ENCODE measurements around the gene WWOX. TPM values are rescaled to one million over a fixed set of nuclear protein-coding genes. Genes with fewer than 3 reads are reported as not detected.

WWOX gene
- 6.8 and 7.0 TPM in 2 replicates for total RNA-seq

DNA sequence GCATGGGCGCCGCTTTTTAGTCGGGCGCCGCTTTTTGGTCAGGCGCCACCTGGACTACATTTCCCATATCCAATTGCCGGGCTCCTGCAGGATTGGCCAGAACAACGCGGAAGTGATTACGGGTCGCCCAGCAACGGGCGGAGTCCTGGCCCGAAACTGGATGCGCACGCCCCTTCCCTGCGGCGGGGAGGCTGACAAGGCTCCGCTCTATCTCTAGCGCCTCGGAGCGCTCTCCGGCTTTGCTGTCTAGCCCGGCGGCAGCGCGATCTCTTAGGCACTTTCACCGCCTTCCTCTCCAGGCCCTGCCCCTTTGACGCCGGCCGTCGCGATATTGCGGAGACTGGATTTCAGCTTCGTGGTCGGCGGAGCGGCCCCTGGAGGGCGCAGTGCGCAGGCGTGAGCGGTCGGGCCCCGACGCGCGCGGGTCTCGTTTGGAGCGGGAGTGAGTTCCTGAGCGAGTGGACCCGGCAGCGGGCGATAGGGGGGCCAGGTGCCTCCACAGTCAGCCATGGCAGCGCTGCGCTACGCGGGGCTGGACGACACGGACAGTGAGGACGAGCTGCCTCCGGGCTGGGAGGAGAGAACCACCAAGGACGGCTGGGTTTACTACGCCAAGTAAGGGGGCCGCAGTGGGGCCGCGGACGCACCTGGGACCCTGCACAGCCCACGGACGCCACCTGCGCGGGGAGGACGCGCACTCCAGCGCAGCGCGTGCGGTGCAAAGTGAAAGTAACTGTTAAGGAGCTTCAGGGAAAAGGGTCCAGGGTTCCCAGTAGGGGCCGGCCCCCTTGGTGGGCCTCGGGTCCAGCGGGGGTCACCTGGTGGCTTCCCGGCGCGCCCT lies at the start of gene WWOX:
Gene WWOX, plus strand, starts transcription at position 384 of the 841 bp plus-strand sequence.

Other genes with a start within 250 kb of the WWOX start
- not detected in 2 replicates for gene CLEC3A, start 77.1 kb upstream of the WWOX start, total RNA-seq

All from hair follicular keratinocyte (primary cell).